ENCODE results near the gene VAV2. TPM values are rescaled to one million over a fixed set of nuclear protein-coding genes. Genes with fewer than 3 reads are reported as not detected.
A peak's percentile ranks its signal among the peaks of the same experiment; 100 is the strongest.

The VAV2 gene
- polyA plus RNA-seq, 2 of the 4 experiments (the other 2 are of a cell fraction): 9.8 to 21.4 TPM

GRCh38 chr9:133730994-133731715, 261.0 kb downstream of the VAV2 start:
- Histone ChIP-seq H3K27ac (no peak overlapping the region), H3K4me2 (no peak overlapping the region), H3K9me3 (no peaks in the 10 kb centered on the region), H3K4me1 (no peaks in the 10 kb centered on the region), H3K4me3 (no peak overlapping the region)
- FAIRE-seq (no peak), DNase-seq (ENCODE audit: low read depth in 1 of 2, low spot score in 1 of 2) (no peak), ATAC-seq (no peak)
- WGBS (ENCODE audit: missing lambda C conversion rate): 59% methylated on average over 25 of the region's 27 CpGs
- POLR2A ChIA-PET: no interaction called here
- TF ChIP-seq ZFP36 (IDR thresholded peaks at IDR 0.05; ENCODE audit: borderline replicate concordance, partially characterized antibody): peak; percentile 22
- no peak for TF ChIP-seq PBX3 (IDR thresholded peaks at IDR 0.05)
- CTCF ChIA-PET: interaction anchor here (2.0 to 5.6 kb wide), 2 partner anchors 12 to 16 kb away, joined by 4 to 39 read pairs; no protein-coding TSS in a partner anchor

- DNase-seq (ENCODE audit: low read depth in 1 of 2, low spot score in 1 of 2): no peak
- WGBS (ENCODE audit: missing lambda C conversion rate): 57% methylated on average over 11 of the region's 19 CpGs
- TF ChIP-seq USF2 (IDR thresholded peaks at IDR 0.05) (no peak), KDM5A (IDR thresholded peaks at IDR 0.05) (no peak), MAZ (IDR thresholded peaks at IDR 0.05; ENCODE audit: borderline replicate concordance, low read depth, low read length) (no peak), JUN (IDR thresholded peaks at IDR 0.05) (no peak), EHMT2 (IDR thresholded peaks at IDR 0.05; ENCODE audit: low read depth) (no peak), MAX (IDR thresholded peaks at IDR 0.05) (no peak), GATA3 (IDR thresholded peaks at IDR 0.05; ENCODE audit: borderline replicate concordance) (no peak), ZC3H11A (IDR thresholded peaks at IDR 0.05) (no peak), TP53 (CRISPR knock-in tag; IDR thresholded peaks at IDR 0.05) (no peak), NR3C1 (IDR thresholded peaks at IDR 0.05) (no peak), TFCP2L1 (CRISPR knock-in tag; IDR thresholded peaks at IDR 0.05) (no peak), CHD4 (IDR thresholded peaks at IDR 0.05; ENCODE audit: borderline replicate concordance) (no peak), POLR2AphosphoS2 (conservative IDR thresholded peaks at IDR 0.05; ENCODE audit: low read length) (no peak), HOXB5 (CRISPR knock-in tag; IDR thresholded peaks at IDR 0.05) (no peak), BHLHE40 (IDR thresholded peaks at IDR 0.05; ENCODE audit: low read depth, low read length) (no peak), FOXS1 (CRISPR knock-in tag; IDR thresholded peaks at IDR 0.05) (no peak)
- H3K4me3 ChIP-seq: no peak overlapping the region
- H3K9me3 ChIP-seq: no peaks in the 10 kb centered on the region
- ChIA-PET CTCF (interaction anchor here (0.6 to 8.2 kb wide), 6 partner anchors 9 to 199 kb away, joined by 4 to 72 read pairs (median 12); partner anchors contain the start of gene ADAMTSL2), POLR2A (no interaction called here)
- H3K27ac ChIP-seq: no peak overlapping the region
- FAIRE-seq: no peak
- no peak overlapping the region for H3K4me2 ChIP-seq
- no peak for ATAC-seq
- H3K4me1 ChIP-seq: no peaks in the 10 kb centered on the region
These were observed 262.4 kb downstream of the VAV2 start for GRCh38 chr9:133729617-133730281.

- no peak for DNase-seq (ENCODE audit: low read depth in 1 of 2, low spot score in 1 of 2)
- FAIRE-seq: no peak
- CTCF ChIA-PET: interaction anchor here (1.7 to 8.2 kb wide), 5 partner anchors 10 to 265 kb away, joined by 4 to 72 read pairs (median 21); partner anchors contain the start of gene ADAMTSL2
These were observed 263.1 kb downstream of the VAV2 start for GRCh38 chr9:133728856-133729616.

More at GRCh38 chr9:133728856-133729616, 263.1 kb downstream of the VAV2 start:
- no peak overlapping the region for H3K27ac ChIP-seq
- TF ChIP-seq CBX2 (IDR thresholded peaks at IDR 0.05; ENCODE audit: borderline replicate concordance, low read depth) (no peak), ELK1 (IDR thresholded peaks at IDR 0.05; ENCODE audit: low read depth, low read length) (no peak), PBX3 (IDR thresholded peaks at IDR 0.05) (no peak), CHD4 (IDR thresholded peaks at IDR 0.05; ENCODE audit: borderline replicate concordance) (no peak)
- POLR2A ChIA-PET: no interaction called here
- H3K4me3 ChIP-seq: no peak overlapping the region
- no peaks in the 10 kb centered on the region for H3K4me1 ChIP-seq
- H3K9me3 ChIP-seq: no peaks in the 10 kb centered on the region
- H3K4me2 ChIP-seq: no peak overlapping the region
- ATAC-seq: no peak
- WGBS (ENCODE audit: missing lambda C conversion rate): 3% methylated on average over 10 of the region's 10 CpGs

Measured in A549 (cell line).